IPS DF 4.7 (cell line): ENCODE measurements around the gene FOXJ1.

Source experiments
- DNase-seq: peaks from one replicate; pipeline ENCODE4 v3.0.0-alpha.2; 2013; ENCODE audit warnings: low spot score; ENCODE audit errors: extremely low read depth

Gene FOXJ1

GRCh38 chr17:76092526-76093413 lies 48.3 kb downstream of the FOXJ1 start:
- no peak for DNase-seq

DNA sequence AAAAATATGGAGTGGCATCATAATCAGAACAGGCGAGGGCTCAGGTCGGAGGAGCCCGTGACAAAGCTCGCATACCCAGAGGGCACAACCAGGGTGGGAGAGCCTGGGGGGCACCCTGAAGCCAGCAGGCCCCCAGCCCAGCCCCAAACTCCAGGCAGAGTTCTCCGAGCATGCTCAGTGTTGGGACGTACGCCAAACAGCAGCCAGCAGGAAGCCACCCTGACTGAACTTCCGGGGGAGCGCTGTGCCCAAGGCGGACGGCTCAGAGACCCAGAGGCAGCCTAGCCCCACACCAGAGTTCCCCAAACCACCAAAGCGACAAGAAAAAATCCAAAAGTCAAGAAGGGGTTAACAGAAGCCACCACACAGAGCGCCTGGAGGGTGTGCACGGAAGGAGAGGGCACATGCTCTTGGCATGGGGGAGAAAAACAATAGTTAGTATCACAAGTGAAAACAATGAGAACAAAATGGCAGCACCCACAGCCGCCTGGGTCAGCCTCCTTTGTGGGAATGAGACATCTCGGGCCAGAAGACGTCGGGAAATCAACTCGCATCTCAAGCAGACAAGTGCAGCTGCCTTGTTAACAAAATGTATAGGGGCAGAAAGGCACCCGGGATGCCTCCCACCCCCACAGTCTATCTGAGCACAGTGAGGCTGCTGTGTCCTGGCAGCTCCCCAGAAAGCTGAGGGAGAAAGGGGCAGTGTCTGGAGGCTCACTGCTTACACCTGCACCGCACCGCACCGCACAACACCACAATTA lies 49.3 kb downstream of the FOXJ1 start:
- DNase-seq: no peak

DNA sequence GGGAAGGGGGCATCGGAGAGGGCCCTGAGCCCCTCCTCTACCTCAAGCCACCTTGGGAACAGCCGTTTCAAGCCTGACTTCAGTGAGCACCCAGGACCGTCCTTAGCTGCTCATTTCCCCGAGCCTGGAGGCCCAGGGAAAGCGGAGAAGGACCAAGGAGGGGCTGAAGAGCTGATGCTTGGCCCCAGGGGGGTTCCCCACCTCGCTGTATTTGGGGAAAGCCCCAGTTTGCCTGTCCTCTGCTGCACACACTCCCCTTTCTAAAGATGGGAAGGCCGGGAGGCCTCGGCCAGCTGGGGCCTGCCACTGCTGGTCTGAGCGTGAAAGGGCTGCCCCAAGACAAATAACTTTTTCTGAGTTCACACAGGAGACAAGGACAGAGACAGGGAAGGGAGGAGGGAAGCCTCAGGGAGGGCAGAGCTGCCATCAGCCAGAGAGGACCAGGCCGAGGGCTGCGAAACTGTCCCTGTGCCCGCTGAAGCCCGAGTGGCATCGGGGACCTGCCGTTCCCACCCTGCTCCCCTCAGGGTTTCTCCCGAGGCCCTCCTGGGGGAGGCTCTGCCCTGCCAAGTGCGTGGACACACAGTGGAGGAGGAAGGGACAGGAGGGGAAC lies 50.4 kb downstream of the FOXJ1 start:
- DNase-seq: no peak

DNA sequence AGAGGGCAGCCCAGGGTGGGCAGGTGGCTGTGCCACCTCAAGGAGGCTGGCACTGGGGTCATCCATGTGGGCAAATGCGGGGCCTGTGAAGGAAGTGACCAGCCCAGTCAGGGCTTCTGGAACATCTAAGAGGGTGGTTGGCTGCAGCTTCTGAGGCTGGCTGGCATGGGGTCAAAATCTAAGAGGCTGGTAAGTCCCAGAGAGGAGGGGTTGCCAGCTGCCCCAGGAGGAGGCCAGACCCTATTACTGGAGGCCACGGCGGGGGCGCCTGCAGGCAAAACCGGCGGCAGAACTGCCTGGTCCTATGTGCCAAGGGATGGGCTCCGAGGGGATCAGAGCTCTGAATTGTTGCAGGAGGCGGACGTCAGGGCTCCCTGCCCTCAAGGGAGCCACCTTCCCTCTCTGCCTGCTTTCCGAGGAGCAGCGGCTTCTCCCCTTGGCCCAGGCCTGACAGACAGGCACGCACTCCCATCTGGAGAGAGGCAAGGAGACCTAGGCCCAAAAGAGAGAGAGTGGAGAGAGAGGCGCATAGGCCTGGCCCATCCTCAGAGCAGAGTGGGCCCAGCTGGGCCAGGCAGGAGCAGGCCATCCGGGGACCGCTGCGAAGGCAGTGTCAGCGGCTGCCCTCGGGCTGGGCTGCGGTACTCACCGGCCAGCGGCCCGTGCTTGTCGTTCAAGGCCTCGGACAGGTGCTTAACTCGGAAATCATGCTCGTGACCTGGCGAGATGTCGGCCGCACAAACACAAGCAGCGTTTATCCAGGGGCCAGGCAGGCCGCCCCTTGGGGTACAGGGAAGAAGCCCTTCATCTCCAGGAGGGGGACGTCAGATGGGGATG lies 51.1 kb downstream of the FOXJ1 start:
- no peak for DNase-seq

- no peak for DNase-seq
These were observed 52.0 kb downstream of the FOXJ1 start for GRCh38 chr17:76088868-76089576.

GRCh38 chr17:76088041-76088867 lies 52.8 kb downstream of the FOXJ1 start:
- DNase-seq: no peak

- DNase-seq: no peak
These were observed 53.5 kb downstream of the FOXJ1 start for GRCh38 chr17:76087531-76087930.

GRCh38 chr17:76086384-76086783 lies 54.7 kb downstream of the FOXJ1 start:
- DNase-seq: no peak
